Adrenal gland (tissue), 12 donors: ENCODE measurements around the gene TICAM2. TPM values are rescaled to one million over a fixed set of nuclear protein-coding genes. Genes with fewer than 3 reads are reported as not detected.

Experiments used
- DNase-seq, 7 donors: peaks; one replicate each; pipeline ENCODE4 v3.0.0-alpha.2; 2019 to 2020
- H3K27ac ChIP-seq, 5 donors: fragments of 200-600 bp; sonication (generic) in 4 of 5; 1 replicate in 3 of 5; 2 replicates in 2 of 5; pipeline versions ENCODE4 v1.5.1 to v1.8.0; 2016 to 2020; ENCODE audit warnings: mild to moderate bottlenecking in 1 of 5
- H3K27me3 ChIP-seq: fragments of 200-600 bp; 2 replicates; pipeline ENCODE4 v1.8.0; 2021
- H3K36me3 ChIP-seq, 2 donors: fragments of 200-600 bp; replicated peaks in 1 of 2; 1 replicate in 1 of 2; 2 replicates in 1 of 2; pipeline versions ENCODE4 v1.5.1 to v1.8.0; 2018 to 2022
- H3K4me1 ChIP-seq, 2 donors: fragments of 200-600 bp; replicated peaks in 1 of 2; 1 replicate in 1 of 2; 2 replicates in 1 of 2; pipeline versions ENCODE4 v1.5.1 to v1.8.0; 2018 to 2021
- H3K4me3 ChIP-seq, 4 donors: fragments of 200-600 bp; sonication (generic) in 3 of 4; one replicate each; pipeline ENCODE4 v1.5.1; 2016 to 2018
- H3K9me3 ChIP-seq, 3 donors: fragments of 200-600 bp; sonication (generic) in 1 of 3; replicated peaks in 1 of 3; 1 replicate in 2 of 3; 2 replicates in 1 of 3; pipeline versions ENCODE4 v1.5.1 to v1.8.0; 2016 to 2021
- POLR2A ChIP-seq, 2 donors: fragments of 450-650 bp; IDR thresholded peaks; one replicate each; pipeline ENCODE4 v1.6.1; 2017; ENCODE audit warnings: antibody characterized with exemption in 2 of 2, mild to moderate bottlenecking in 2 of 2, moderate library complexity in 1 of 2
- WGBS, 4 donors: extraction: QIAGEN DNeasy Blood & Tissue Kit in 2 of 4; methylation state at CpG; one replicate each; pipeline versions ENCODE4 v1.1.5 to v1.1.7; 2013 to 2017; 5-methylcytosine and 5-hydroxymethylcytosine counted together
- intact Hi-C, 2 donors: fragments of 100-400 bp; cut with DNase I; formaldehyde crosslinking; loops; one replicate each; pipeline versions ENCODE4 v1.14.1 to v1.15.0; 2022 to 2023
- polyA plus RNA-seq, 3 donors: library from polyadenylated mRNA; stranded (reverse); fragments of 200-250 nt in 2 of 3; fragments of 350-450 nt in 1 of 3; fragmentation: Illumina TruSeq in 1 of 3; extraction: RNeasy Lipid Tissue Mini Kit (QIAGEN cat#74804) in 1 of 3; gene quantifications; one replicate each; pipeline ENCODE4 v1.2.3, GENCODE V29; 2013 to 2014
- total RNA-seq, 9 donors: library from RNA; depleted of rRNA in 4 of 9; stranded (reverse); fragments of >200 nt in 4 of 9; fragments of 120-200 nt in 1 of 9; fragmentation: NEBNext Ultra II Directional in 1 of 9; extraction: Animal tissue kit (Norgen Biotek cat#: 25700) in 1 of 9; gene quantifications; one replicate each; pipeline versions ENCODE4 v1.1.0 to v1.2.4, GENCODE V29; 2013 to 2023
- TF ChIP-seq, protein P1 (sequence below), 6 experiments: fragments of 450-650 bp in 4 of 6; fragments of 200-600 bp in 2 of 6; sonication (generic) in 1 of 6; IDR thresholded peaks; 1 replicate in 5 of 6; 2 replicates in 1 of 6; pipeline versions ENCODE4 v1.5.1 to v1.8.0; 2016 to 2021; ENCODE audit warnings: antibody characterized with exemption in 6 of 6, mild to moderate bottlenecking in 2 of 6, moderate library complexity in 1 of 6
- donor health status: healthy with polysubstance abuse.
- donor health status: Bipolar disorder and iron deficiency.
- donor health status: DM: yes; HTN: yes; CAD: no.
- donor health status: DM: no; HTN: no; CAD: no.
- donor health status: DM: no; HTN: no; CAD: no.
- donor health status: DM: yes; HTN: yes; CAD: no.

The TICAM2 gene
- total and polyA plus RNA-seq, 12 donors = 1.8 to 9.3 (median 3.5) TPM

- Histone ChIP-seq H3K27ac (no peak overlapping the region), H3K4me1 (peaks cover 27 to 28% of the 10 kb centered on the region in 2 donors), H3K4me3 (no peak overlapping the region), H3K9me3 (no peaks in the 10 kb centered on the region), H3K27me3 (no peaks in the 10 kb centered on the region), H3K36me3 (no peaks in the 10 kb centered on the region)
- intact Hi-C loops = no loop called here
- 88 to 97% (median 89%) methylated on average over 5 of the region's 5 CpGs for WGBS, 4 donors
- DNase-seq = no peak
- TF ChIP-seq, protein P1, sequence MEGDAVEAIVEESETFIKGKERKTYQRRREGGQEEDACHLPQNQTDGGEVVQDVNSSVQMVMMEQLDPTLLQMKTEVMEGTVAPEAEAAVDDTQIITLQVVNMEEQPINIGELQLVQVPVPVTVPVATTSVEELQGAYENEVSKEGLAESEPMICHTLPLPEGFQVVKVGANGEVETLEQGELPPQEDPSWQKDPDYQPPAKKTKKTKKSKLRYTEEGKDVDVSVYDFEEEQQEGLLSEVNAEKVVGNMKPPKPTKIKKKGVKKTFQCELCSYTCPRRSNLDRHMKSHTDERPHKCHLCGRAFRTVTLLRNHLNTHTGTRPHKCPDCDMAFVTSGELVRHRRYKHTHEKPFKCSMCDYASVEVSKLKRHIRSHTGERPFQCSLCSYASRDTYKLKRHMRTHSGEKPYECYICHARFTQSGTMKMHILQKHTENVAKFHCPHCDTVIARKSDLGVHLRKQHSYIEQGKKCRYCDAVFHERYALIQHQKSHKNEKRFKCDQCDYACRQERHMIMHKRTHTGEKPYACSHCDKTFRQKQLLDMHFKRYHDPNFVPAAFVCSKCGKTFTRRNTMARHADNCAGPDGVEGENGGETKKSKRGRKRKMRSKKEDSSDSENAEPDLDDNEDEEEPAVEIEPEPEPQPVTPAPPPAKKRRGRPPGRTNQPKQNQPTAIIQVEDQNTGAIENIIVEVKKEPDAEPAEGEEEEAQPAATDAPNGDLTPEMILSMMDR (IDR thresholded peaks at IDR 0.05) = no peak
- TF ChIP-seq POLR2A (IDR thresholded peaks at IDR 0.05) = no peak
These were observed 25.1 kb upstream of the TICAM2 start for GRCh38 chr5:115627295-115627865.

GRCh38 chr5:115626445-115626823, 24.2 kb upstream of the TICAM2 start:
- WGBS, 4 donors = 1 to 2% (median 1%) methylated on average over 8 to 9 of the region's 9 CpGs
- H3K9me3 ChIP-seq = no peaks in the 10 kb centered on the region
- H3K4me3 ChIP-seq = peak overlapping the region in 3 of 4 donors; percentile 32 to 77 (median 40)
- no peaks in the 10 kb centered on the region for H3K36me3 ChIP-seq
- intact Hi-C loops = no loop called here
- DNase-seq = no peak
- TF ChIP-seq POLR2A (IDR thresholded peaks at IDR 0.05) = no peak
- TF ChIP-seq, protein P1 (IDR thresholded peaks at IDR 0.05) = peak in 2 of 6 experiments; percentile 2 to 4
- H3K4me1 ChIP-seq = peaks cover 34 to 38% of the 10 kb centered on the region in 2 donors
- peak overlapping the region; percentile 61 to 93 (median 79) for H3K27ac ChIP-seq
- no peaks in the 10 kb centered on the region for H3K27me3 ChIP-seq

DNA sequence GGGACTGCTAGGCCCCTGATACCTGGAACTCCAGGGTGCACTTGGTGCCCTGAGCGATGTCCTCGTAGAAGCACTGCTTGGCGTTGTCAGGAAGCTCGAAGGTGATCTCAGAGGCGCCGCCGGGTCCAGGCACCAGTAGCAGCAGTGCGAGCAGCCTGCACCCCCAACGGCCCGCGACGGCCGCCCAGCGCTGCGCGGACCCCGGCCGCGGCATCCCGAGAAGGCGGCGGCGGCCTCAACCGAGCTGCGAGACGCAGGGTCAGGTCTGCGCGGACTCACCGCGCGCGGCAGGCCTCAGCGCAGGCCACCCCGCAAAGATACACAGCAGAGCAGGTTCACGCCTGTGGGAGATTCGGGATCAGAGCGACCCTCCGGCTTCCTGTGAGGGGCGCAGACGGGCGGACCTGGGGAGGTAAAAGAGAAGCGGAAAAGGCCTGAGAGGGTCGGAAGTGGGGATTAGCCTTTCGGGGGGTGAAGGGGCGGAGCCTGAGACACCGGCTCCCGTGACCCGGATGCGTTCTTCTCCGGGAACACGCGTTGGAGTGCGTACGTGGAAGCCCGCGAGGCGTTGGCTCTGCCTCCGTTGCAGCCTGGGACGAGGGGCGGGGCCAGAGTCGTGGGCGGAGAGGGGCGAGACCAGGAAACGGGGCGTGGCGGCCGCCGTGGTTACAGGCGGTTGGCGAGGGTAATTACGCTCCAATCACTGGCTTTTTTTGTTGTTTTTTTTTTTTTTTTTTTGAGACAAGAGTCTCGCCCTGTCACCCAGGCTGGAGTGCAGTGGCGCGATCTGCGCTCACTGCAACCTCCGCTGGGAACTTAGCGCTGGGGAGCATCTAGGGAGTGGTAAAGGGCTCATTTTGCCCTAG, 23.5 kb upstream of the TICAM2 start, which contains the start of gene TMED7:
TSS of gene TMED7 (minus strand) at position 458 of the 866 bp plus-strand sequence. CDS start at position 214, 244 bp downstream.
- intact Hi-C loops = no loop called here
- Histone ChIP-seq H3K9me3 (no peaks in the 10 kb centered on the region), H3K36me3 (no peaks in the 10 kb centered on the region), H3K4me1 (peaks cover 36 to 39% of the 10 kb centered on the region in 2 donors), H3K27me3 (no peaks in the 10 kb centered on the region), H3K4me3 (peak within 1 kb of the TSS; percentile 68 to 89 (median 82)), H3K27ac (peak within 1 kb of the TSS; percentile 86 to 94 (median 93))
- TF ChIP-seq, protein P1 (IDR thresholded peaks at IDR 0.05) = peak in 3 of 6 experiments; percentile 30 to 35 (median 34)
- TF ChIP-seq POLR2A (IDR thresholded peaks at IDR 0.05) = peak; percentile 71 to 89
- peak; percentile 100 for DNase-seq
- WGBS, 4 donors = 0 to 1% (median 0%) methylated on average over 43 to 77 of the region's 77 CpGs

DNA sequence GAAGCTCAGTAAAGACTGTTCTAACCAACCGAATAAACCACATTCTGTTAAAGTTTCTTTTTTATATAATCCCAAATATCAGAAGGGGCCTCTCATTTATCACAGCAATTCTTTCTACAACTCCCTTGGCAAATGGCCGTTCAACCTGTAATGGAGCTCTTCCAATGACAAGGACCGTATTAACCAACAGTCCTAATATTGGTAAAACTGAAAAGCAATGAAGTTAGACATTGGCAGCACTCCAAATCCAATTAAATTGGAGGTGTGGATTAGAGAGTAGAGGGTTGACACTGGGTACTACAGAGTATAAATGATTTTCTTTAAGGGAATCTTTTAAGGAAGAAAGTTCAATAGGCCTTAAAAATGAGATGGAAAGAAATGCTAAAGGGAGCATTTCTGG, 22.7 kb upstream of the TICAM2 start:
- Histone ChIP-seq H3K36me3 (peaks cover 0 to 6% of the 10 kb centered on the region in 2 donors), H3K27me3 (no peaks in the 10 kb centered on the region), H3K4me3 (peak overlapping the region in 3 of 4 donors; percentile 77 to 89 (median 86)), H3K27ac (peak overlapping the region in 3 of 5 donors; percentile 93), H3K9me3 (no peaks in the 10 kb centered on the region), H3K4me1 (peaks cover 36 to 39% of the 10 kb centered on the region in 2 donors)
- 22 to 32% (median 25%) methylated on average over 3 of the region's 3 CpGs for WGBS, 4 donors
- intact Hi-C loops = no loop called here
- no peak for DNase-seq
- no peak for TF ChIP-seq POLR2A (IDR thresholded peaks at IDR 0.05)
- TF ChIP-seq, protein P1 (IDR thresholded peaks at IDR 0.05) = no peak
